ENCODE data around the gene DMRT1.

DMRT1 gene

GRCh38 chr9:952546-952945 lies 111.0 kb downstream of the DMRT1 start:
- Histone ChIP-seq H3K4me1 (no peaks in the 10 kb centered on the region), H3K4me3 (ENCODE audit: low read depth, low read length) (no peak overlapping the region), H3K36me3 (no peaks in the 10 kb centered on the region), H3K27me3 (no peaks in the 10 kb centered on the region), H3K9me3 (no peaks in the 10 kb centered on the region)
- DNase-seq: no peak
- no peak for TF ChIP-seq CTCF (IDR thresholded peaks at IDR 0.05; ENCODE audit: low read depth, low read length)

GRCh38 chr9:959105-959504 lies 117.6 kb downstream of the DMRT1 start:
- H3K9me3 ChIP-seq: no peaks in the 10 kb centered on the region
- H3K27me3 ChIP-seq: no peaks in the 10 kb centered on the region
- H3K36me3 ChIP-seq: no peaks in the 10 kb centered on the region
- no peak for DNase-seq
- no peaks in the 10 kb centered on the region for H3K4me1 ChIP-seq
- no peak for TF ChIP-seq CTCF (IDR thresholded peaks at IDR 0.05; ENCODE audit: low read depth, low read length)
- H3K4me3 ChIP-seq (ENCODE audit: low read depth, low read length): no peak overlapping the region

GRCh38 chr9:959914-960313 lies 118.4 kb downstream of the DMRT1 start:
- no peak for TF ChIP-seq CTCF (IDR thresholded peaks at IDR 0.05; ENCODE audit: low read depth, low read length)
- no peak for DNase-seq
- H3K4me3 ChIP-seq (ENCODE audit: low read depth, low read length): no peak overlapping the region
- no peaks in the 10 kb centered on the region for H3K4me1 ChIP-seq
- no peaks in the 10 kb centered on the region; the same call in 1 of the 2 replicates for H3K27me3 ChIP-seq
- H3K9me3 ChIP-seq: no peaks in the 10 kb centered on the region
- H3K36me3 ChIP-seq: no peaks in the 10 kb centered on the region

GRCh38 chr9:962023-962422 lies 120.5 kb downstream of the DMRT1 start:
- Histone ChIP-seq H3K27me3 (peaks cover 7% of the 10 kb centered on the region), H3K36me3 (no peaks in the 10 kb centered on the region), H3K9me3 (no peaks in the 10 kb centered on the region), H3K4me1 (no peaks in the 10 kb centered on the region), H3K4me3 (ENCODE audit: low read depth, low read length) (no peak overlapping the region)
- DNase-seq: no peak
- no peak for TF ChIP-seq CTCF (IDR thresholded peaks at IDR 0.05; ENCODE audit: low read depth, low read length)

- Histone ChIP-seq H3K27me3 (peaks cover 42% of the 10 kb centered on the region), H3K4me1 (no peaks in the 10 kb centered on the region), H3K36me3 (no peaks in the 10 kb centered on the region), H3K9me3 (no peaks in the 10 kb centered on the region), H3K4me3 (ENCODE audit: low read depth, low read length) (no peak overlapping the region)
- DNase-seq: no peak
- TF ChIP-seq CTCF (IDR thresholded peaks at IDR 0.05; ENCODE audit: low read depth, low read length): no peak
Observed at GRCh38 chr9:965497-965896, 124.0 kb downstream of the DMRT1 start.

- no peak for DNase-seq
- Histone ChIP-seq H3K4me1 (no peaks in the 10 kb centered on the region), H3K27me3 (peaks cover 52% of the 10 kb centered on the region), H3K4me3 (ENCODE audit: low read depth, low read length) (no peak overlapping the region), H3K36me3 (no peaks in the 10 kb centered on the region), H3K9me3 (no peaks in the 10 kb centered on the region; the same call in 1 of the 2 replicates)
- TF ChIP-seq CTCF (IDR thresholded peaks at IDR 0.05; ENCODE audit: low read depth, low read length): no peak
Observed at GRCh38 chr9:966870-967269, 125.4 kb downstream of the DMRT1 start.

All from BE2C (cell line).